Loucy (cell line): ENCODE measurements around the gene SYAP1.

Experiments
- CTCF ChIP-seq: fragments of 200-600 bp; sonication (generic); conservative IDR thresholded peaks from 2 replicates; pipeline ENCODE4 v1.5.1; 2014; ENCODE audit warnings: mild to moderate bottlenecking, antibody characterized with exemption, low read length
- EZH2phosphoT487 ChIP-seq: fragments of 200-600 bp; IDR thresholded peaks from 2 replicates; pipeline ENCODE4 v1.6.1; 2018; ENCODE audit warnings: antibody characterized with exemption, mild to moderate bottlenecking, moderate library complexity, borderline replicate concordance

- no peak for TF ChIP-seq CTCF
- no peak for TF ChIP-seq EZH2phosphoT487
Measured at GRCh38 chrX:16700734-16701133, 18.7 kb upstream of the SYAP1 start.
